Osteoblast (primary cell): Measurements from ENCODE around the gene OR5T2. TPM values are rescaled to one million over a fixed set of nuclear protein-coding genes. Genes with fewer than 3 reads are reported as not detected.

ENCODE experiments used
- DNase-seq: peaks from one replicate; pipeline ENCODE4 v3.0.0; 2011; ENCODE audit warnings: low spot score, mixed read lengths; ENCODE audit not compliant: insufficient read length; ENCODE audit errors: missing footprints
- H2AFZ ChIP-seq: 2 replicates; pipeline ENCODE4 v1.6.0; 2011; ENCODE audit warnings: mild to moderate bottlenecking, low read length
- H3K27ac ChIP-seq: 2 replicates; pipeline ENCODE4 v1.5.1; 2011; ENCODE audit warnings: mild to moderate bottlenecking, low read depth, low read length, moderate library complexity
- H3K27me3 ChIP-seq: 2 replicates; pipeline ENCODE4 v1.6.0; 2012; ENCODE audit warnings: mild to moderate bottlenecking, control low read depth, inconsistent platforms, low read length, moderate library complexity; ENCODE audit not compliant: insufficient read depth
- H3K36me3 ChIP-seq: 2 replicates; pipeline ENCODE4 v1.5.1; 2011; ENCODE audit warnings: mild to moderate bottlenecking, low read length, control low read depth, moderate library complexity; ENCODE audit not compliant: insufficient read depth
- H3K4me1 ChIP-seq: 2 replicates; pipeline ENCODE4 v1.5.1; 2011; ENCODE audit warnings: mild to moderate bottlenecking, low read length, control low read depth, moderate library complexity; ENCODE audit not compliant: insufficient read depth
- H3K4me2 ChIP-seq: 2 replicates; pipeline ENCODE4 v1.6.0; 2011; ENCODE audit warnings: mild to moderate bottlenecking, low read length; ENCODE audit not compliant: insufficient read depth
- H3K4me3 ChIP-seq: fragments of 200-600 bp; sonication (generic); 3 replicates; pipeline ENCODE4 v1.5.1; 2012; ENCODE audit warnings: mild to moderate bottlenecking, low read length, inconsistent platforms; ENCODE audit not compliant: insufficient read depth
- H3K79me2 ChIP-seq: 2 replicates; pipeline ENCODE4 v1.6.0; 2012; ENCODE audit warnings: mild to moderate bottlenecking, low read length, control low read depth, inconsistent platforms; ENCODE audit not compliant: insufficient read depth
- H3K9me3 ChIP-seq: 2 replicates; pipeline ENCODE4 v1.5.1; 2011; ENCODE audit warnings: low read depth, low read length, control low read depth
- H4K20me1 ChIP-seq: 2 replicates; pipeline ENCODE4 v1.6.0; 2012; ENCODE audit warnings: mild to moderate bottlenecking, low read length, control low read depth; ENCODE audit not compliant: insufficient read depth
- total RNA-seq: library from RNA; depleted of rRNA; stranded (reverse); fragments of >200 nt; gene quantifications from 2 replicates; pipeline ENCODE4 v1.2.3, GENCODE V29; 2012
- TF ChIP-seq, protein P1 (sequence below): IDR thresholded peaks from 2 replicates; pipeline ENCODE4 v1.5.1; 2011; ENCODE audit warnings: mild to moderate bottlenecking, low read depth, low read length, moderate library complexity; ENCODE audit errors: extremely low read depth

The OR5T2 gene
- total RNA-seq, 1 donor = not detected

DNA sequence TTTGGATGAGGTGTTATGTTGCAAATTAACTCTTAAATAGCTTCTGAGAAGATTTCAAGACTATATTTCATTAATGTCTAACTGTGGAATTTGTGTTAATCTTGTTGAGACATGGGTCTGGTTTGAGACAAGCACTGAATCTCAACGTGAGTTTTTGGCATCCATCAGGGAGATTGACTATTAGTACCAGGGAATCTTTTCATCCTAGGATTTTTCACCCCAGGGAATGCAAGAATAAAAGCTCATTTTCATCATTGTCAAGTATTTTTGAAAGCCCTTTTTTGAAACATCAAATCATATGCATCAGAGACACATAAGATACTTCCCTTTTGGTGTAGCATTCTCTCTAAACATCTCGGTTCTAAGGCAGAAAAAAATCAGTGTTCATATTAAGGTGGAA is 19.5 kb downstream of the OR5T2 start:
- Histone ChIP-seq H3K4me3 (no peak overlapping the region), H3K27me3 (no peaks in the 10 kb centered on the region), H2AFZ (no peak overlapping the region), H3K4me2 (no peak overlapping the region), H3K36me3 (no peaks in the 10 kb centered on the region), H4K20me1 (no peaks in the 10 kb centered on the region), H3K27ac (no peak overlapping the region), H3K79me2 (no peaks in the 10 kb centered on the region), H3K4me1 (no peaks in the 10 kb centered on the region), H3K9me3 (no peaks in the 10 kb centered on the region)
- no peak for DNase-seq
- TF ChIP-seq, protein P1, sequence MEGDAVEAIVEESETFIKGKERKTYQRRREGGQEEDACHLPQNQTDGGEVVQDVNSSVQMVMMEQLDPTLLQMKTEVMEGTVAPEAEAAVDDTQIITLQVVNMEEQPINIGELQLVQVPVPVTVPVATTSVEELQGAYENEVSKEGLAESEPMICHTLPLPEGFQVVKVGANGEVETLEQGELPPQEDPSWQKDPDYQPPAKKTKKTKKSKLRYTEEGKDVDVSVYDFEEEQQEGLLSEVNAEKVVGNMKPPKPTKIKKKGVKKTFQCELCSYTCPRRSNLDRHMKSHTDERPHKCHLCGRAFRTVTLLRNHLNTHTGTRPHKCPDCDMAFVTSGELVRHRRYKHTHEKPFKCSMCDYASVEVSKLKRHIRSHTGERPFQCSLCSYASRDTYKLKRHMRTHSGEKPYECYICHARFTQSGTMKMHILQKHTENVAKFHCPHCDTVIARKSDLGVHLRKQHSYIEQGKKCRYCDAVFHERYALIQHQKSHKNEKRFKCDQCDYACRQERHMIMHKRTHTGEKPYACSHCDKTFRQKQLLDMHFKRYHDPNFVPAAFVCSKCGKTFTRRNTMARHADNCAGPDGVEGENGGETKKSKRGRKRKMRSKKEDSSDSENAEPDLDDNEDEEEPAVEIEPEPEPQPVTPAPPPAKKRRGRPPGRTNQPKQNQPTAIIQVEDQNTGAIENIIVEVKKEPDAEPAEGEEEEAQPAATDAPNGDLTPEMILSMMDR = no peak

DNA sequence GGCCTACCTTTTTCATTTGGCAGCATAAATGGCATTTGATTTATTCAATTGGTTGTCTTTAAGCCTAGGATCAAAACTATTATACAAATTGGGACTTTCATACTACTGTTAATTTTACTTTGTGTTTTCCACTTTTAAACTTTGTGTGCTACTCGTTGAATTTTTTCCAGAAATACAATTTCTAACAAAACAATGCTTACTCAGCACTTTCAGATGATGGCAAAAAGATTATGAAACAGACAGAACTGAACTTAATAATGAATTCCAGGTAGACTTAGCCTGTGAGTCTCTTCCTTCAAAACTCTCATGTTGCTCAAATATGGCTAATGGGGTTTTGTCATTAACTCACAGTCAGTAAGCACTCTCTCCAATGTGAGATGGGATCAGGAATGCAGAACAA is 26.3 kb downstream of the OR5T2 start:
- Histone ChIP-seq H3K4me3 (no peak overlapping the region), H3K4me1 (no peaks in the 10 kb centered on the region), H3K79me2 (no peaks in the 10 kb centered on the region), H3K36me3 (no peaks in the 10 kb centered on the region), H3K9me3 (no peaks in the 10 kb centered on the region), H3K27ac (no peak overlapping the region), H2AFZ (no peak overlapping the region), H3K27me3 (no peaks in the 10 kb centered on the region), H4K20me1 (no peaks in the 10 kb centered on the region), H3K4me2 (no peak overlapping the region)
- no peak for DNase-seq
- TF ChIP-seq, protein P1 = no peak

DNA sequence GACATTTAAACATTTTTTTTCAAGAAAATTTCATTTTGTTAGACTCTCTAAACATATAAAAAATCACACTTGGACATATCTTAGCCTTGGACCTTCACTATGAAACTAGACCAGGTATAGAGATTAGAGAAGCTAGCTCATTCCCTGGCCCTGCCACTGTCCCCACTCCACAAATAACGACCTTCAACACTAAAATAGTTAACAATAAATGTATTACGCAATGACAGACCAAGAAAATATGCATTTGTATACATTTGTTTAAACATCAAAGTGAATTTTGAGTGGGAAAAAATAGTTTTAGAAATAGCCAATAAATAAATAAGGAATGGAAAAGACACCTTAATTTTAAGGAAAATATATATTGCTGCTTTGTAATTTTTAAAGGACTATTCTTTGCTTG is 36.7 kb downstream of the OR5T2 start:
- H3K27me3 ChIP-seq = no peaks in the 10 kb centered on the region
- no peak overlapping the region for H3K27ac ChIP-seq
- no peak overlapping the region for H3K4me2 ChIP-seq
- H3K4me1 ChIP-seq = no peaks in the 10 kb centered on the region
- no peak for DNase-seq
- no peaks in the 10 kb centered on the region for H3K79me2 ChIP-seq
- TF ChIP-seq, protein P1 = no peak
- no peaks in the 10 kb centered on the region for H3K9me3 ChIP-seq
- no peaks in the 10 kb centered on the region for H4K20me1 ChIP-seq
- H3K4me3 ChIP-seq = no peak overlapping the region
- H2AFZ ChIP-seq = no peak overlapping the region
- H3K36me3 ChIP-seq = no peaks in the 10 kb centered on the region

DNA sequence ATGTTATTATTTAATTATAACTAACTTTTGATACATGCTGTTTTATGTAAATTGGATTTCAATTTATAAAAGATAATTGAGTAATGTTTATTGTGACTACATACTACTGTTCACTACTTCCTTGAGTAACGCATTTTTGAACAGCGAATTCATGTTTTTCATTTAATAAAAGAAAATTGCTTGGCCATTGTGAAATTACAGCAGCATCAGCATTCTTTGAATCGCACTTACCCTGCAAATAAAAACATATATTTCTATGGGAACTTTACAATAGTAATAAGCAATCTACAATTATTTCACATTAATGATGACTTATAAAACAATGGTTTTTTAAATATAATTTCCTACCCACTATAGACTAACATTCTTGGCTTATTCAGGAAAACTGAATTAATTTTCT is 37.4 kb downstream of the OR5T2 start:
- no peak overlapping the region for H3K27ac ChIP-seq
- H2AFZ ChIP-seq = no peak overlapping the region
- no peaks in the 10 kb centered on the region for H4K20me1 ChIP-seq
- no peaks in the 10 kb centered on the region for H3K4me1 ChIP-seq
- no peak overlapping the region for H3K4me2 ChIP-seq
- no peaks in the 10 kb centered on the region for H3K79me2 ChIP-seq
- H3K36me3 ChIP-seq = no peaks in the 10 kb centered on the region
- no peaks in the 10 kb centered on the region for H3K27me3 ChIP-seq
- TF ChIP-seq, protein P1 = no peak
- no peak overlapping the region for H3K4me3 ChIP-seq
- DNase-seq = no peak
- no peaks in the 10 kb centered on the region for H3K9me3 ChIP-seq
